A204.1 (cell line): Measurements from ENCODE around the gene SPTBN2.
"Not testable (repeated sequence)": the region's sequence is repeated elsewhere in the genome, so short reads cannot be mapped to it uniquely, and the experiment has no call there.

Source experiments
- FAIRE-seq: peaks from 2 replicates; lab custom pipeline; 2012; peaks lifted over from hg19 to GRCh38; lab: Jason Lieb, UNC

SPTBN2 gene

GRCh38 chr11:66684635-66685034 is 44.4 kb downstream of the SPTBN2 start:
- no peak for FAIRE-seq

GRCh38 chr11:66683877-66684276 is 45.1 kb downstream of the SPTBN2 start:
- FAIRE-seq: no peak

DNA sequence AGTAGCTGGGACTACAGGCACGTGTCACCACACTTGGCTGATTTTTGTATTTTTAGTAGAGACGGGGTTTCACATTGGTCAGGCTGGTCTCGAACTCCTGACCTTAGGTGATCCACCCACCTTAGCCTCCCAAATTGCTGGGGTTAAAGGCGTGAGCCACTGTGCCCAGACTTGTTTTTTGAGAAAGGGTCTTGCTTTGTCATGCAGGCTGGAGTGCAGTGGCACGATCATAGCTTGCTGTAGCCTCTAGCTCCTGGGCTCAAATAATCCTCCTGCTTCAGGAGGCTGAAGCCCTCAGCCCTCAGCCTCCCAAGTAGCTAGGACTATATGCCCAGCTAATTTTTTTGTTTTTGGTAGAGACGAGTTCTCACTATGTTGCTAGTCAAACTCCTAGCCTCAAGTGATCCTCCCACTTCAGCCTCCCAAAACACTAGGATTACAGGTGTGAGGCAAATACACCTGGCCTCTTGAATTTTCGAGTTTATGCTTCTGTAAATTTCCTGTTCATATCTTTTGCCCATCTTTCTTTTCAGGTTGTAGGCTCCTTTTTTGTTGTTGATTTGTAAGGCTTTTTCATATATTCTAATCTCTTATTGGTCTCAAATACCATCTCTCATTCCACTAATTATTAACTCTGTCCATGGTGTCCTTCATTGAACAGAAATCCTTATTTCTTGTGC is 47.9 kb downstream of the SPTBN2 start:
- no peak for FAIRE-seq

GRCh38 chr11:66677599-66678375 is 51.2 kb downstream of the SPTBN2 start, which contains the start of gene RBM4B:
TSS of gene RBM4B (minus strand) at chr11:66677887. CDS start at chr11:66677079, 808 bp downstream.
- no peak for FAIRE-seq

DNA sequence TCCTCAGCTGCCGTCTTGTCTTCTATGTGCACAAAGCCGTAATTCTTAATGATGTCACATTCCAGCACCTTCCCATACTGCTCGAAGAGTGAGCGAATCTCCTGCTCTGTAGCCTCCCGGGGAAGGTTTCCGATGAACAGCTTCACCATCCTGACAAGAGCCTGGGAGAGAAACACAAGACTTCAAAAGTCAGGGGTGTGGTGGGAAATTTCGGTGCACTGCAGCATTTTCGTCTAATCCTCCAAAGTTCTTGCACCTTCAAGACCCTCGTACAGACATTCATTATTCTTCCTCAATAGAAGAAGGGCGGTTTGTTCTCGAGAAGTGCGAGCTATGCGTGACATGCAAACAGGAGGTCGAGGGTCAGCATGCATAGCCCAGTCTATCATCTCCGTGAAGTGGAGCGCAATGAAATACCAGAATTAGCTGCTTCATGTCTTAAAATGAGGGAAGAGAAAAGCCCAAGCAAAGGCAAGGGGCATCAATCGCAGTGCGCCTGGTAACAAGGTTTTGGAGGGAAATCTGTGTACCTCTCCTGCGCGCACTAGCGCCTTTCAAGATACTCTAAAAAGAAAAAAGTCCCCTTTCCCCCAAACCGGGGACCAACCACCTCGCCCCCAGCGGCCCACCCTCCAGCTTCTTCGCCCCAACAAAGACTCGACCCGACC is 52.0 kb downstream of the SPTBN2 start:
- FAIRE-seq: no peak

DNA sequence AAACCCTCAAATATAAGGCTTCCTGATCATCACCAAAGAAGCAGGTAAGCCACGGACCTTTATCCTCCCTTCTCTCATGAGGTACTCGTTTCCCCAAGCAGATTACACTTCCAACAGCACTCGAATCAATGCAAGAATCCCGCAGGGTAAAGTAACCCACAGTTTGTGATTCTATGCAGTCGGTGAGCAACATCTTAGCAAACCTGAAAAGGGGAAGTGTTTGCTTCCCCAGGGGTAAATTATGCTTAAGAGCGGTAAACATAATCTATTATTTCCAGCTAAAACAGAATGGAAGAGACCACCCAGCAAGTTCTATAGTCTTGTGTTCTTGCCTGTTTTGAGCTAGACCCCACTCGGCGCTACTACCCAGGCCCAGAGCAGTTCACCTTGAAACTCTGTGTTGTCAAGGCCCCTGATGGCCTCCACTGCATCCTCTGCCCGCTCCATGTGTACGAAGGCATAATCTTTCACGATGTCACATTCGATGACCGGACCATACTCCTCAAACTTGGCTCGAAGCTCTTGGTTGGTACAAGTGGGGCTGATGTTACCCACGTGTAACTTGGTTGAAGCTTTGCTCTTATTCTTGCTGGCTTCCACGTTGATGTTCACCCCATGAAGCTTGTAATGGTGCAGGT is 52.6 kb downstream of the SPTBN2 start:
- no peak for FAIRE-seq

GRCh38 chr11:66674964-66675602 is 53.9 kb downstream of the SPTBN2 start:
- FAIRE-seq: no peak

DNA sequence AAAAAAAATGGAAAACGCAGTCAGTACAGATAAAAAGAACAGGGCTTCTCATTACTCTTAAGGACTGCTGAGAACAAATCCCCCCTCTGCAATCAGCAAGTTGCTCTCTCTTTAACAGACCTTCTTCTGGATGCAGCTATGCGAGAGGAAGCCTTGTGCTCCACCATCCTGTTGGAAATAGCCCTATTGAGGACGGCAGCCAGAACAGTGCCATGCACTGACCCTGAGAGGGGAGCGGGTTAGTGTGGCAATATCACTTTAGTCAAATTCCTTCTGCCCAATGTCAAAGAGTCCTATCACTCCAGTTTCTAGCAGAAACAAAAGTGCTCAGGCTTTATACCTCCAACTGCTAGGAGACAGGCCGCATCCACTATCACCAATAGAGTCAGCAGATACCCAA is 58.2 kb downstream of the SPTBN2 start:
- no peak for FAIRE-seq

DNA sequence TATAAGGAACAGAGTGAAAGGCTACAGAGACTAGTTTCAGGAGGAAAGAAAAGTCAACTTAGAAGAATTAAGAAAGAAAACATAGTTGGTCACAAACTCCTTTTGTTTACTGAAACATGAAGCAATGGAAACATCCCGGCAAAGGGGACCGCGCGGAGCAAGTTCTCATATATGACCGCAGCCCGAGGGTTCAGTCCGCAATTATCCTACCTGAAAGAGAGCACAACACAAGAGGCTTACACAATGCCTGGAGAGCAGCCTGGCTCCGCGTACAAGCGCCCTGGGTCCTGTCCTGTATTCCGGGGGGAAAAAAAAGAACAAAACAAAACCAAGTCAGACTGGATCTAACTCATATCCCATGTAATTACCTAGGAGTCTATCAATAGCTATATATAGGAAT is 63.6 kb downstream of the SPTBN2 start:
- no peak for FAIRE-seq

GRCh38 chr11:66663741-66664296 is 65.2 kb downstream of the SPTBN2 start:
- FAIRE-seq: no peak

DNA sequence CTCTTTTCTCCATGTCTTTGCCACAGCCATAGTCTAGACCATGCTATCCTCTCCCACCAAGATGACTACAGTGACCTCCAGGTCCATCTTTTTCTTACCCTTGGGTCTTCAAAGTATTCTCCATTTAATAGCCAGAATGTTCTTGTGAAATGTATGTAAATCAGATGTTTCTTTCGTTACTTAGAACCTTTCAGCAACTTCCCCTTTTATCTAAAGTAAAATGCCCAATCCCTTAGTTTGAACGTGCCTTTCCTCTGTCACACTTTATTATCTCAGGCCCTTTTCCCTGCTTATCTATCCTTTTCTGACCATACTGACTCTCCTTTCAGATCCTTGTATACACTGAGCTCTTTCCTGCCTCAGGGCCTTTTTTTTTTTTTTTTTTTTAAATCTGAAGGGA is 69.3 kb downstream of the SPTBN2 start:
- no peak for FAIRE-seq

DNA sequence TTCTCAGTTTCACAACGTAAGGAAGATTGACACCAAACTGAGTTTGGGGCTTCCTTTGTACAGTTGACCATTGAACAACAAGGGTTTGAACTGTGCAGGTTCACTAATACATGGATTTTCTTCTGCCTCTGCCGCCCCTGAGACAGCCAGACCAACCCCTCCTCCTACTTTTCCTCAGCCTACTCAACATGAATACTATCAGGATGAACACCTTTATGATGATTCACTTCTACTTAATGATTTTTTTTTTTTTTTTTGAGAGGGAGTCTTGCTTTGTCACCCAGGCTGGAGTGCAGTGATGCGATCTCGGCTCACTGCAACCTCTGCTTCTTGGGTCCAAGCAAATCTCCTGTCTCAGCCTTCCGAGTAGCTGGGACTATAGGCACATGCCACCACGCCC is 75.9 kb downstream of the SPTBN2 start:
- FAIRE-seq: no peak

DNA sequence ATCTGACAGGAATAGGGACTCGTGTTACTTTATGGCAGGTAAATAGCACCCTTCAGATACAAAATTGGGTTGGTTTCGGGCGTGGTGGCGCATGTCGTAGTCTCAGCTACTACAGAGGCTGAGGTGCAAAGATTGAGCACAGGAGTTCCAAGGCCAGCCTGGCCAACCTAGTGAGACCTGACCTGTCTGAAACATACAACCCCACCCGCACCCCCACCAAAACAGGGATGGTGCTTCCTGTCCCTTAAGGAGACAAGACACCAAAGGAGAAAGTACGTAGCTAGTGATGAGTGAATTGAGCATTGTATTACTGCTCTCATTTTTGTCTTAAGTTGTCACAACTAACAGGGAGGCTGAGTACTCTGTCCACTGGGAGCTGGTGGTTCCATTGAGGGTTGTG is 76.4 kb downstream of the SPTBN2 start:
- FAIRE-seq: no peak

DNA sequence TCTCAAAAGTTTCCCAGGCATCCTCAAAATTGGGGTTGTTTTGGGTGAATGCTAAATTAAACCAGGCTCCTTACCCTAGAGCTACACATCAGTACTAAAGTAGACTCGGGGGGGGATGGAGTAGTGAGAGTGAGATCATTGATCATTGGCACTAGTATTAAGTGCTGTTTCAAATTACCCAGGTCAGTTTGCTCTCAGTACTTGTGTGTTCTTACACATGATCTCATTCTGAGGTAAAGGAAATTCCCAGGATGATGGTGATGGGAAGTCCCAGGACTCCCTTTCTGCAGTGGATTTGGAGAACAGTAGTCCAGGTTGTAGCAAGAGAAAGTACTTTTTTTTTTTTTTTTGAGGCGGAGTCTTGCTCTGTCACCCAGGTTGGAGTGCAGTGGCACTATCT is 78.0 kb downstream of the SPTBN2 start:
- no peak for FAIRE-seq

DNA sequence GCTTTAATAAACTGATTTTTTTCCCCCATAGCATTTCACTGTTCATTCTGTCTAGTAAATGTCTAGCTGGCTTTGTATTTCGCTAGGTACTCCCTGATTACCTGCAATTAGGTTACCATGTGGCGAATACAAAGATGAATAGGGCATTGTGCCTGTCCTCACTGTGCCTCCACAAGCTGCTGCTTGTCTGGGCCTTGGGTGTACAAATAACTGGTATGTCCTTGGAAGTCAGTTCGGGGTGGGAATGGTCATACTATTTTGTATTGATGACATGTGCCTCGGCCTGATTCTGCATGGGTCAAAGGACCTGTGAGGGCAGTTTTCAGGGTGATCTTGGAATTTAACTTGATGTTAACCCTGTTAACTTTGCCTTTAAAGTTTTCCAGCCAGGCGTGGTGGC is 79.1 kb downstream of the SPTBN2 start:
- no peak for FAIRE-seq

- no peak for FAIRE-seq
Observed at GRCh38 chr11:66646828-66647227, 82.2 kb downstream of the SPTBN2 start.

GRCh38 chr11:66643745-66644437 is 85.1 kb downstream of the SPTBN2 start:
- no peak for FAIRE-seq

DNA sequence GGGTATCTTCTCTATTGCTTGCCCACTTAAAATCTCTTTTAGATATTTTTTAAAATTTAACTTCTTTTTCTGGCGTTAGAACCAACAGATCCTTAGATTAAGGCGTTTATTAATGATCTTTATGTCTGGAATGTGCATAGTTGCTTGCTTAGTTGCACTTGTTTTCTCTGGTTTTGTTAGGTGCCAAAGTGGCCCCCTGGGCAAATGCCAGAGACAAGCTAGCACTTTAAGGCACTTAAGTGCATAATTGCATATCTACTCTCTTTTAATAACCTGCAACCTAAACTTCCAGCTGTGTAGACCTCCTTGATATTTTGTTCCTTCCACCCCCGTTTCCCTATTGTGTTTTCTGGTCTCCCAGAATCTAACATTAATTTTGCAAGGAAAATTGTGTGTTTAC is 87.2 kb downstream of the SPTBN2 start:
- no peak for FAIRE-seq

- not testable (repeated sequence) for FAIRE-seq
Observed at GRCh38 chr11:66639814-66640340, 89.1 kb downstream of the SPTBN2 start.

DNA sequence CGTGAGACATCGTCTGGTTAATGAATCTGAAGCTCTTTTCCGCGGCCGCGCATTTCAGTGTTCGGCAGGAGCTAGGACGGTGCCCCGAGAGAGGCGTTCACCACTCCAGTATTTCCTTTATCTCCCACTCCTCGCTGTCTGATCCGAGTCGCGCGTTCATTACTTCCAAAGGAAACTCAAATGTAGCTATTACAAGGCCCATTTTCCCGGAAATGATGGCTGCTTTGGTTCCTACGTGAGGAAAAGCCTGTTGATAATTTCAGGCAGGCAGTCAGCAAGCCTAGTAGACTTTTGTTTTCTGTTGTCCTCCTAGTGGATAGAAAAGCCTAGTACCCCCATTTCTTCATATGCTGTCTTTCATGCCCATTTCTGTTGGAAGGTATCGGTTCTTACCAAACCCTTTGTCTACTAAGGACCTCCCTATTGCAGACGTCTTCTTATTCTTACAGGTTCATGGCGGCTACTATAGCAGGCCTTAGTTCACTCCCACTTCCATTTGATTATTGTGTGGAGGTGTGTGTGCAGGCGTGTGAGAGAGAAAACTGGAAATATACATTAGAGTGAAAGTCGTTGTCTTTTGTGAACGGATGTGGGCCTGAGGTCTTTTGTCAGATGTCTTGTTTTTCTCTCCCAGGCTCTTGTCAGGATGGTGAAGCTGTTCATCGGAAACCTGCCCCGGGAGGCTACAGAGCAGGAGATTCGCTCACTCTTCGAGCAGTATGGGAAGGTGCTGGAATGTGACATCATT is 89.8 kb downstream of the SPTBN2 start:
- no peak for FAIRE-seq
